Activated effector memory CD4-positive, alpha-beta T cell treated with anti-CD3 and anti-CD28 coated beads, Interleukin-2, amount 50 U/mL, for 16 hours (primary cell): ENCODE results near the gene SLC48A1.

Experiments used
- DNase-seq: peaks from one replicate; pipeline ENCODE4 v3.0.0-alpha.2; 2020

Gene SLC48A1

DNA sequence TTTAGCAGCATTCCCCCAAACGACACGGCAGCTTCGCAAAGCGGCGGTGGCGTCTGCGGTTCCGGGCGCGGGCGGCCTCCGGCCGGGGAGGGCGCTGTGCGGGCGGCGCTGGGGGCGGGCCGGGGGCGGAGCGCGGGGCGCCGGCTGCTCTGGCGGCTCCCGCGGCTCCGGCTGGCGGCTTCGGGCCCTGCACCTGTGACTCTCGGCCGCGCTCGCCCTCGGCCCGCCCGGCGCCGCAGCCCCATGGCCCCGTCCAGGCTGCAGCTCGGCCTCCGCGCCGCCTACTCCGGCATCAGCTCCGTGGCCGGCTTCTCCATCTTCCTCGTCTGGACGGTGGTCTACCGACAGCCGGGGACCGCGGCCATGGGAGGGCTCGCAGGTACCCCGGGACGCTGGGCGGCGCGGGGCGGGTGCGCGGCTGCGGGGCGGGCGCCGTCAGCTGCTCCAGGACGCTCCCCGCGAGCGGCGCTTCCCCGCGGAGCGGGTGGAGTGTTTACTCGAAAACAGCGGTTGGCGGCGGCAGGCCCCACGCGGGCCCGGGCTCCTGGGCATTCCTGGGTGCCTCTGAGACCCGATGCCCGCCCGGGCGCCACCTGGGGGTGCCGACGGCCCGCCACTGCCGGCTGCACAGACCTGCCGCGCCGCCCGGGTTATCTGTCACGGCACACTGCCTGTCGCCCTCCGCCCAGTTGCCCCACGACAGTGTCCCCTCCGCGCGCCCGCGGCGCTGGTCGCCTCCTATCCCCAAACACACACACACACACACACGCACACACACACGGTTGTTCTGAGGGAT lies at the start of gene SLC48A1:
TSS of gene SLC48A1 (plus strand) at position 177 of the 796 bp plus-strand sequence. CDS start at position 244, 67 bp downstream.
- DNase-seq, result peak; percentile 91

DNA sequence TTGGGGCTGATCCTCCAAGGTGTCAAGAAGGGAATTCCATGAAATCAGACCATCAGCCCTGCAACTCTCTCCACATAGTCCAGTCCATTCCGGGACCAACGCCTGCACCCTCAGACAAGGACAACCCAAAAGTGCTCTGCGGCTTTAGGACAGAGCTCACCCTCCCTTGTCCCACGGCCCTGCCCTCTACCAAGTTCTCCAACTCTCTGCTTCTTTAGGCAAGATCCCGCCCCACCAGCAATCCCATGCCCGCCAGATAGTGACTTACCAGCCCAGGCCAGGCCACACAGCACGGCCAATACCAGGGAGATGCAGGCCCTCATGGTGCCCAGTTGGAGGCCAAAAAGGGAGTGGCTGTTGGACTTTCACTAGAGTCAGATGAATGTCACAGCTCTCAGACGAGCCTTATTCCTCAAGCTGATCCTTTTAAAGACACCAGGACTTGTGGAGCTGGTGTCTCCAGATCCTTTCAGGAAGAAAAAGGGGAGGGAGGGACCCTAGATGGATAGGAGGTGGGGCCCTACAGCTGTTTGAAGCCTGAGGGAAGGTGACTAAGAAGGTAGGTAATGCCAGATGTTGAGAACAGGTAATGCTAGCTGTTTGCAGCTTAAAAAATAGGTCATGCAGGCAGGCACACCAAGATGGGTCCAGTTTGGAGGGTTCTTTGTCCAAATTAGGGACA lies 47.8 kb upstream of the SLC48A1 start, which contains the start of gene ENDOU:
TSS of gene ENDOU (minus strand) at position 400 of the 682 bp plus-strand sequence. CDS start at position 323, 77 bp downstream.
- DNase-seq, result no peak

DNA sequence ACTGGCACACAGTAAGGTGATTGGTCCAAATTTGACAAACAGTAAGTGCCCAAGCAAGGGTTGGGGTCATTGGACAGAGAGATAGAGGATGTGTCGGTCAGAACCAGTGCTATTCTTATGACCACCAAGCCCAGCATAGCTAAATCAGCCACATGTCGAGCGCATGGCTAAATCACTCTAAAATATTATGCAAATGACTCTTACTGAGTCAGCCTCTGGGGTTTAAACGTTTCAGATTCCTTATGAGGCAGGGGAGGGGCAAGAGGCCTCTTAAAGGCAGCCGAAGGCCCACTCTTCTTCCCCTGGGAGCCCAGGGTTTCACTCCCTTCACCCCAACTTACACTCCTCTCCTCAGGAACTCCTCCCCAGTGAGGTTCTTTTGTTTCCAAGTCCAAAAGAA lies 47.1 kb upstream of the SLC48A1 start:
- DNase-seq, result no peak

DNA sequence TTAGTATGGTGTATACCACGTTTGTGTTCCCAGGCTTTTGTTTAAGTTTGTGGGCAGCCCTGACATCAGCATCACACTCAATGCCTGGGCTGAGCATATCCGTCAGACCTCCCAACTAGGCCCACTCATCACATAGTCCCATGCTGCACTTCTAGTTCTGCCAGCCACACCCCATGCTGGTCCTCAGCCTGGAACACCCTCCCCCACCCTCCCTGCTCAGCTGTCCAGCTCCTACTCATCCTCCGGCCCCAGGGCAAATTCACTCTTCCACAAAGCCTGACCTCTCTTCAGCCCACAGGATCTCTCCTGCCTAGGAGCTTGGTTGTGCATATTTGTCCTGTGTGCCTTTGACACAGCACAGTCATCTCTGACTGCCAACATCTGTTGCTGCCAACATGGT lies 43.8 kb upstream of the SLC48A1 start:
- DNase-seq, result no peak

DNA sequence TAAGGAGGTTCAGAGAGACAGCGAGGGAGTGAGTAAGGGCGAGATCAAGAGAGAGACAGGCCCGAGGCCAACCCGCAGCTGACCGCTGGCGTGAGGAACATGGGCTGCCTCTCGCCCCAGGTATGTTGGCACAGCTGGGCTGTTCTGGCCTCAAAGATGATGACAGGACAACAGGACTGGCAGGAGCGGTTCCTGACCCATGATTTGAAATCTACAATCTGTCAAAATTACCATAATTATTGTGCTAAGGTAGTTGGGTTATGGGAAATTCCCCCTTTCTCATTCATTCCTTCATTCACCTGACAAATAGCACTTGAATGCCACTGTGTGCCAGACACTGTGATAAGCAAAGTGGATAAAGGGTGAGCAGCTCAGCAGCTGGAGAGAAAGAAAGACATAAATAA lies 42.7 kb upstream of the SLC48A1 start:
- no peak for DNase-seq

DNA sequence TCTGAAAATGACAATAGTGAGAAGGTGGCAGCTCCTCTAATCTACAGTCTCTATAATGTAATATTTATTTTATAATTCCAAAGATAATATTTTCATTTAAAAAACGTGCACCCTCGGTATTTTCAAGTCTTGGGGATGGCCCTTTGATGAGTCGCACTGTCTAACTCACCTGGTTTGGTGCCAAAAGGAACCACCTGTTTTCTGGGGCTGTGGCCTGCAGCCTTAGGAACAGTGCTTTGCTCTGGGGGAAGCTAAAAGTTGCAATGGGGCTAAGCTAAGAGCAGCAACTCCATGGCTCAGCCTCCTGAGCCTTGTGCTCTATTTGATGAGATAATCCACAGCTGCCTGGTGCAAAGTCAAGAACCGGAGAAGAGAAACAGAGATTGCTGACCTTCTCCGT lies 41.3 kb upstream of the SLC48A1 start:
- DNase-seq, result no peak

DNA sequence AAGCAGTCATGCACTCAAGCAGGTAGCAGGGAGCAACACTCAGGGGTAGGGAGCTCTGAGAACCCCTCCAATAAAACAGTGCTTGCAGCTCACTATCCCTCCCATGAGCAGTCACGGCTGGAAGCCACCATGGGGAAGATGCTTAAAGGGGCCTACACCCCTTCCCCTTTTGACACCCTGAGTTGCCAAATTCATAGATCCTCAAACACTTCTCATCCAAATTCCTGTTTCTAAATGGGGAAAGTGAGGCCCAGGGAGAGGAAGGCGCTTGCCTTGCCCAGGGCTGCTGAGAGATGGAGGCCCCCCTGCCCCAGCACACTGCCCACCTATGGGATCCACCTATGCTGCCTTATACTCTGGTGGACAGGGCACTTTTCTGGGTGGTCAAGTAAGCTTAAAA lies 40.5 kb upstream of the SLC48A1 start:
- no peak for DNase-seq

DNA sequence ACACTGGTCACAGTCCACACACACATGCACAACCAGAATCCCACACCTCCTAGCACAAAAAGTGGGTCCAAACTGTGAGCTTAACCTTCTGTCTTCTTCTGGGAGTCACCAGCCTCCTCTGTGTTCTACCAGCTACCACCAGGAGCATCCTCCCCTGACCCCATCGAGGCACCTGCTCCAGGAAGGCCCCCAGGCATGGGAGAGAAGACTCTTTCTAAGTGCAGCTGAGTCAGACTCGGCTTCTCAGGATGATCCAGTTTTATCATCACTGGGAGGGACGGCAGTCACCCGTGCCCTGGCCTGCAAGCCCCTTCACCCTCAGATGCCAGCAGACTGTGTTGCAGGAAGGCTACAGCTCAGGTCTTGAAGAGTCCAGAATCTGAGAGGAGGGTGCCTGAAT lies 39.9 kb upstream of the SLC48A1 start:
- DNase-seq, result no peak

DNA sequence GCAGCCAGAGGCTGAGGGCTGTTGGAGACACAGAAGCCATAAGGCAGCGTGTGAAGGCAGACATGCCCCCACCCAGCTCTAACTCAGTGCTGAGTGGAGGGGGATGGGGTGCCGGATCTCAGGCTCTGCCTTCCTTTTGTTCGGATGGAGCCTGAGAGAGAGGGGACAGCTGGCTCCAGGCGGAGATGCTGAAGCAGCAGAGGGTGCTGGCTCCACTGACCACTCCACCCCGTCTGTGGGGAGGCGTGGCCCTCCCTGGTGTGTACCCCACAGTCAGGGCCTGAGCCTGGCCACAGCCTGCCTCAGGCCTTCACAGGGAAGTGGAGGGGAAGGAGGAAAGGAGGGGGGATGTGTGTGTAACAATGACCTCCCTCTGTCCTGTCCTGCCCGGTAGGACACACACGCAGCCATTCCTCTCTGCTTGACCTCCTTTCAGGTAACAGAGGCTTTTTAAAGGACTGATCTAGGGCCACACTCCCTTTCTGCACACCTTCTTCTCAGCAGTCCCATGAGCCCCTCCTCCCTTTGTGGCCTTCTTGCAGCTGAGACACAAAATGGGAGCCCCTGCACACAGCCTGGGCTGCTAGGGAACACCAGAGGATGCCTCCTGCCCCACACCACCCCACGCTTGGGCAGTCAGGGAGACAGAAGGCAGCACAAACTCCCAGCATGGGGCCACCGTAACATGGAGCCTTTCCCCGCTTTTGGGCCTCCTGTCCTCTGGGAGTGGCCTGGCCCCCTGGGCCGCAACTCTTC lies 38.1 kb upstream of the SLC48A1 start:
- DNase-seq, result no peak

DNA sequence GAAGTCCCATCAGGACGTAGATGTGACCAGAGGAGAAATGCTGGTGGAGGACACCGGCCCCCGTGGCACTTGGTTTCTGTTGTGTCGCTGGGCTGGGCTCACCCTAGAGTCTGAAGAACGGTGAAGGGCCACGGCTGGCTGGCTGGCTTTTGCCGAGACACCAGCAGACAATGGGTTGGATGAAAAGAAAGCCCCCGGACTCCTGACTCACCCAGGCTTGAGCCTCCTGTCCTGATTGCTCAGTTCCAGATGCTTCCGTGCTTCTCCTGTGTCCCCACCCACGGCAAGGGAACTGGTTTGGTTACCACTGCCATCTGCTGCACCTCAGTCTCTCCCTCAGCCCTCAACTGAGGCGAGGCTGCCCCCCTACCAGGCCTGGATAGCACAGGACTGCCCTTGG lies 37.4 kb upstream of the SLC48A1 start:
- no peak for DNase-seq

DNA sequence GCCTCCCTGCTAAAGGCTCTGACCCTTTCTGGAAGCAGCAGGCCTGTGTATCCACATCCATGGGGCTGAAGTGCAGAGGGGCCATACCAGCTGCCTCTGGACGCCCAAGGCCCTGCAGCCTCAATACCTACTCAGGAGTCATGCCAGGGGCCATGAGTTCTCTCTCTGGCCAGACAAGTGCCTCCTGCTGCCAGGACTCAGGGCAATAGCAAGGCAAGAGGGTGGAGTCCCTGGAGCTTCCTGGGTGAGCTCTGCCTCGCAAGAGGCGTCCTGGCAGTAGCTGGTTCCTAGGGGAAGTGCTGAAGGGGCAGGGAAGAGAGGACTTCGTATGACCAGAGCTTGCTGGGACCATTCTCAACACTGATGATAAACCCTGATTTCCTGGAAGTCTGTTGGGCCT lies 36.8 kb upstream of the SLC48A1 start:
- no peak for DNase-seq

DNA sequence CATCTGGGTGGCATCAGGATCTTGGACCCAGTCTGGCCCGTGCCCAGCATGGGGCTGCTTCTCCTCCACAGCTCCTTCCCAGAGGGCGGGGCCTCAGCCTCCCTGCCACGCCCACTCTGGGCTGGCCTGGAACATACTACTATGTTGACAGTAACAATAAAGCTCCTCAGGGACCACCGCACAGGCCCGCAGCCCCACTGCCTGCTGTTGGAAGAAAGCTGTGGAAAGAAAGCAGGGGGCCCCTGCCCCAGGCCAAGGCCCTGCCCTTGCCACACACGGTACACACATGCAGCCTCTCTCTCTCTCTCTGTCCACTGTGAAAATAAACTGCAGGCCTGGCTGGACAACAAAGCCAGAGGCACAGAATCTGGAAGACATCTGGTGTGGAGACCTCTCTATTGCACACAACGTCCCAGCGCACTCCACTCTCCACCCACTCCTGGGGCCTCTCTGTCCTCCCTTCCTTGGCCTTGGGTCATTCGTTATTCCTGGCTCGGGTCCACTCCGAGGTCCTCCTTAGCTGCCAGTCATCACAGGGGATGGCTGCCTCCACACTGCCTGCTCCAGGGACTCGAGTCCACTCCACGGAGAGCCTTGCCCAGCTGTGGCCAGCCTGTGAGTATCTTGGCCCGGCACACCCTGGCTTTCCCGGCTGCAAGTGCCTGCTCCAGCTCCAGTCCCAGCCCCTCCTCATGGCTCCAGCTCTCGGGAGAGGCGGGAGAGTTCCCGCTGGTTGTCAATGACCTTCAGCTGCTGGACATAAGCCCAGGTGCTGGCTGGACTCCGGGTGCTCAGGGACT lies 36.0 kb upstream of the SLC48A1 start:
- DNase-seq, result no peak

DNA sequence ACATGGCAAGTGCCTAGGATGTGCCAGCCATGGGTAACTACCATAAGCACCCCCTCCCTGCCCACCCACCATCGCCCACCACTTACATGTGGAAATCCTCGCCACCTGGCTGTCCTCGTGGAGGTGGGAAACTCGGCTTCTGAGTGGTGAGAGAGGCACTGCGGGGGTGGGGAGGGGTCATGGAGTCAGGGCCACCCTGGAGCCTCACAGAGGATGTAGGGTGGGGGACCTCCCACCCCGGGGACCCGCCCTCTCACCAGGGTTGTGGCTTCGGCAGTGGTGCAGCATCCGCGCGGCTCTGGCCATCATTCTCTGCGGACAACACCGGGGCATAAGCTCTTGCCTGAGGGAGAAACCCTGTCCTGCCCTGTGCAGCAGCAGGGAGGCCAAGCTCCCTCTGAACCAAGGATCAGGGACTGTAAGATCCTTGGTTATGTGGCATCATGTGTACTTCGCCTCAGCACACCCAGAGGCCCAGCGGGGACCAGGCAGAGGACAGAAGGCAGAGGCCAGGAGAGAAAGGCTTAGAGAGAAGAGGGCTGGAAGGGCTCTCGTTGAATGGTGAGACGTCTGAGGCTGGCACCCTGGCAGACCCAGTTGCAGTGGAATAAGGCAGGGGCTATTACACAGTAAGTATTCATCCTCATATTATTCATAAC lies 35.0 kb upstream of the SLC48A1 start:
- DNase-seq, result no peak

DNA sequence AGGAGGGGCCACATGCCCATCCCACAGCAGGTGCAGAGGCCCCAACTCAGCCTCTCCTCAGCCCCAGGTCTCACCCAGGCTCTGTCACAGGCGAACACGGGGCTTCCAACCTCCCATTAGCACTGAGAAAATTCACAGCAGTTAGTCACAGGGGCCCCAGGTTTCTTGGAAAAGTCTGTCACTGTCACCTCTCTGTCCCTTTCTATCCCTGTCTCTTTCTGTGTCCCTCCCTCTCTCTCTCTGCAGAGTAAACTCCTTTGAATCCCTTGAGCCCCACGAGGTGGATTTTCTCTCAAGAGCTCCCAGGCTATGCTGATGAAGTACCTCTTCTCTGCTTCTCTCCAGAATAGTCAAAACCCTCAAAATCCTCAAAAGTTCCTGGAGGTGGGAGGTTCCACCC lies 33.7 kb upstream of the SLC48A1 start:
- DNase-seq, result no peak

DNA sequence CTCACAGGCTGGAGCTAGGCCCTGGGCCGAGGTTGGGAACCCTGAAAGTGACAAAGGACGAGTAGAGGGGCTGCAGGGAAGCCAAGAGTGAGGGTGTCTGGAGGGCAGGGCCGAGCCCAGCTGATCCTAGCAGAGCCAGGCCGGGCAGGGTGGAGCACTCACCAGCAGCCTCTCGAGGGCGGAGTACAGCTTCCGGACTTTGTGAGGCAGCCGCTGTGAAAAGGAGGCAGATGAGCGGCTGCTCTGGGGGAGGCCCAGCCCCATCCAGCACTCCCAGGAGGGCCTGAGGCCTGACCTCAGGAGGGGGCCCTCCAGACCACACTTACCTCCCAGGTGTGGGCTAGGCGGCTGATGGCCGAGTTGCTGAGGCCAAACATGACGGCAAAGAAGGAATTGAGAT lies 33.1 kb upstream of the SLC48A1 start:
- DNase-seq, result no peak

DNA sequence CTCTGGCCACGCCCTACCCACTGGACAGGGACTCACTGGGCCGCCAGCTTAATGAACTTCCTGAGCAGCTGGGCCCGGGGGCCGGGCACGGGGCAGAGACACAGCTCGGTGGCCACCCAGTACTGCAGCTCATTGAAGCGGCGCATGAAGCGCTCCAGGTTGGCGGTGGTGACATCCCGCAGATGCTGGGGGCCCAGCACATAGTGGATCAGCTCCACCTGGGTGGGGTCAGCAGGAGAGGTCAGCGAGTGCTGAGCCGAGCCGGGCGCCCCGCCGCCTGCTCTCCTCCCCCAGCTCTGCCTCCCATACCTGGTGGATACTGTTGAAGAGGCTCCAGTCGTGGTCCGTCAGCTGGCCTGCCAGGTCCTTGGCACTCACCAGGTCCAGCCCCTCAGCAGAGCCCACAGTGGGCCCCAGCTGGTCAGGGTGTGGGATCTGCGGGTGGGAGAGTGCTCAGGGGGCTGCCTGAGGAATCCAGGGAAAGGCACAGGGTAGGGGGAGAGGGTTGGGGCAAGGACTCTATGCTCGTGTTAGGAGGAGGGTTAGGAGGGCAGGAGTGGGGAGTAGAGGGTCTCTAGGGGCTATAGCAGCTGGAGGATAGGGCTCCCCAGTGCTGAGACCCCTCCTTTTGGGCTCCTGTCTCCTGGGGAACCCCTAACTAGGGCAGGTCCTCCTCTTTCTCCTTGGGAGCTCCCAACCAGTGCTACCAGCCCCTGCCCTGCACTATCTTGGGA lies 32.3 kb upstream of the SLC48A1 start:
- DNase-seq, result no peak

DNA sequence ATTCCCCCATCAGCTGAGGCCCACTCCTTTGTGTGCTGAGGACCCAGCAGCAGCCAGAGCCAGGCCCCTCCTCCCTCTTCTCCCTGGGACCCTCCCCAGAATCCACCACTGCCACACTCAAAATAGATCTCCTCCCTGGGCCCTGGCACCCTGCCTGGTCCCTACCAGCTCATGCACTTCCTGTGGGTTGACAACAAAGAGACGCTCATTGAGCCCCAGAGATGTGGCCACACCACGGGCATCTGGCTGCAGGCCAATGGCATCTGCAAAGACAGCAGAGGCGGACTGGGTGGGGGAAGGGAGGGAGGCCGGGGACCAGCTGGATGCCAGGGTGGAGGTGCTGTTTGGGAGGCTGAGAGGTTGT lies 31.7 kb upstream of the SLC48A1 start:
- peak; percentile 86 for DNase-seq

DNA sequence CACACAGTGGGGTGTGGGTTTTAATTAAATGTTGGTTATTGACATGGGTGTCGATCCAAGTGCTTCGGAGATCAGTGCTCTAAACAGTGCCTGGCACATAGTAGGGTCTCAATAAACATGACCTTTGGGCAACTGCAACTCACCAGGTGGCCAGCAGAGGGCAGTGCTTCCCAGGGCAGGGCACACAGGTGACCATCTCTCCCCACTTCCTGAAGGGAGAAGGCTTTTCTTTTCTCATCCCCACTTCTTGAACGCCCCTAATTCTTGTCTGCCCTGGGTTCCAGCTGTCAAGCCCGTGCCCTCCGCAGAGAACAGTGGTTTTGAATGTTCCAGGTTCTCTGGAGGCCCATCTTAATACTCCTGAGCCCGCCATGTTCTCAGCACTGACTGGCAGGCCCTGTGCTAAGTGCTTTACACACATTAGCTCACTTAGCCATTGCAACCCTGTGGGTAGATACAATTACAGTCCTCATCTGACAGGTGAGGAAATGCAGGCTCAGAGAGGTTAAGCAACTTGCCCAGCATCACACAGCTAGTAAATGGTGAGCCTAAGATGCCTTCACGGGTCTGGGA lies 30.7 kb upstream of the SLC48A1 start:
- DNase-seq, result peak; percentile 92

DNA sequence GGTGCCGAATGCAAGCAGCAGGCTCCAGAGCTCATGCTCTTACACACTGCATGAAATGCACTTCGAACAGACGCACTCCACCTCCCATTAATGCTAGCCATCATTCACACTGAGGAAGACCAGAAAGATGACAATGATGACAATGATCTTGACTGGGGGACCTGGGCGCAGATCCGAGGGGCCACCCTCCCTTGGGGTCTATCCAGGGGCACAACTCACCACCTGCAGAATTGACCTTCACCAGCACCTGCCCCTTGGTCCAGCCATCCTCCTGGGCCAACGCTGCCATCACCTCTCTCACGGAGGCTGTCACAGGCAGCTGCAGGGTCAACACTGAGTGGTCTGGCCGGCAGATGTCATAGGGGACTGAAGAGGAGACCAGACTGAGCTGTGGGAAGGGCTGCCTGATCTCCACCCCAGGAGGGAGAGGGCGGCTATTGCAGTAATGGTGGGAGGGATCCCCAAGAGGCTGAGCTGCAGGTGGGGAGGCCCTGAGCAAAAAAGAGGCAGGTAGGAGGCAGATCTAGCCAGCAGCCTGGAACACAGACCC lies 29.7 kb upstream of the SLC48A1 start:
- no peak for DNase-seq

DNA sequence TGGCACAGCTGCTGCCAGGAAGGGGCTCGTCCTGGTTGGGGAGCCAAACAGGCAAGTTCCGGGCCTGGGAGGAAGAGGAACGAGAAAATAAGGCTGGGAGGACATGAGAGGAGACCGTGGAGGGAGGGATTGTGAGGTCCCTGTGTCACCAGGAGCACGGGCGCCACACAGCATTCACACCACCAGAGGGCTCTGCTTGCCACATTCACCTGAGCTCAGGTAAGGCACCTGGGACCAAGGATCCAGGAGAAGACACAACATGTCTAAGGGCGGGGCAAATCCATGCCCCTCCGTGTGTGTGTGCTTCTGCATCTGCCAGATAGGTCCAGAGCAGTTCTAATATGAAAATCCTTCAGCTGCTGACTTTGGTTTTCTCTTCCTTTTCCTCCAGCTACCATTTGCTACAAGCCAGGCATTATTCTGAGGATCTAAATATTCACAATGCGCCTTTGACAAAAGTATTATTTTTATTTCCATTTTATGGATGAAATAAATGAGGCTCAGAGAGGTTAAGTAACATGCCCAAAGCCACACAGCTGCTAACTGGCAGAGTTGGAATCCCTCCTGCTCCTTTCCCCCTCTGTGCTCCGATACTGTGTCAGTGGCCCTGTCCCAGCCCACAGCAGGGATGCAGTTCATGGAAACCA lies 28.9 kb upstream of the SLC48A1 start:
- peak; percentile 86 for DNase-seq
